ENCODE results near the gene GARNL3. TPM values are rescaled to one million over a fixed set of nuclear protein-coding genes. Genes with fewer than 3 reads are reported as not detected.

GARNL3 gene
- total RNA-seq, 1 donor from 2014 or later: 5.4 TPM

DNA sequence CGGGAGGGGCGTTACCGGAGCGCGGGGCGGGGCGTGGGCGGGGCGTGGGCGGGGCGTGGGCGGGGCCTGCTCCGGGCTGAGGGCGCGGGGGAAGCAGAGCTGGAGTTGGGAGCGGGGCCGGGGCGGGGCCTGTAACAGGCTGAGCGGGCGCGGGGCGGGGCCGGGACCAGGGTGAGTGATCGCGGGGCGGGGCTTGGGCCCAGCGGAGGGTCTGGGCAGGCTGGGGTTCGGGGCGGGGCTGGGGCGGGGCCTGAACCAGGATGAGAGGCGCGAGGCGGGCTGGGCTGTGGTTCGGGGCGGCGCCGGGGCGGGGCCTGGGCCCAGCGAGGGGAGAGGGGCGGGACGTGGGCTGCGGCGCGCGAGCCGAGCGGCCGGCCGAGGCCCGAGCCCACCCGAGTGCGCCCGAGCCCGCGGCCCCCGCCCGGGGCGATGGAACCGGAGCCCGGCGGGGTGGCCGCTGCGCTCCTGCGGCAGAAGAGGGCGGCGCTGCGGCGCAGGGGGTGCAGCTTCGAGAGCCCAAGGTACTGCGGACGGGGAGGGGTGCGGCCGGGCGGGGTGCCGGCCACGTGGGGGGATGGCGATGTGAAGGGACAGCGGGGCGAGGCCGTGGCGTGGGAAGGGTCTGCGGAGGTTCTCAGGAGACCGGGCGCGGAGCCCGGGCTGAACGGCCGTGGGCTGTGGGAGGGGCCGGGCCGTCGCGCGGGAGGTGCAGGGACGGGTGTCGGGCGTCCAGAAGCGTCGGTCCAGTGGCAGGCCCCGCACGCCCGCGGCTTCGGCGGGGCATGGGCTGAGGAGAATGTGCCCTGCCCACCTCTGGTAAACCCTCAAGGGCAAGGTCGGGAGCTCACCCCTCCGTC lies 39.5 kb upstream of the GARNL3 start:
- Histone ChIP-seq H3K9me3 (ENCODE audit: insufficient read depth, low read depth, low read length) (no peaks in the 10 kb centered on the region), H3K4me2 (ENCODE audit: low read length) (peak overlapping the region; percentile 94), H3K4me1 (ENCODE audit: insufficient read depth, low read length) (peaks cover 3% of the 10 kb centered on the region), H3K27ac (ENCODE audit: low read depth, low read length) (no peak overlapping the region), H2AFZ (ENCODE audit: low read depth, low read length) (peak overlapping the region; percentile 94), H3K27me3 (ENCODE audit: insufficient read depth, low read length) (peaks cover 25% of the 10 kb centered on the region), H3K9ac (ENCODE audit: low read length) (peak overlapping the region; percentile 66), H4K20me1 (ENCODE audit: insufficient read depth, low read length) (no peaks in the 10 kb centered on the region), H3K79me2 (ENCODE audit: insufficient read depth, low read length) (no peaks in the 10 kb centered on the region), H3K4me3 (ENCODE audit: insufficient read depth, low read depth, low read length) (peak overlapping the region; percentile 62), H3K36me3 (ENCODE audit: insufficient read depth, low read length) (no peaks in the 10 kb centered on the region)
- Mint-ChIP-seq H3K4me3 (ENCODE audit: unreplicated experiment) (peak overlapping the region; percentile 88), H3K36me3 (ENCODE audit: low read depth, unreplicated experiment) (peaks cover 2% of the 10 kb centered on the region), H3K9me3 (ENCODE audit: unreplicated experiment) (no peaks in the 10 kb centered on the region), H3K4me1 (ENCODE audit: low read depth, unreplicated experiment) (no peaks in the 10 kb centered on the region), H3K27ac (ENCODE audit: unreplicated experiment) (no peak overlapping the region), H3K27me3 (ENCODE audit: low read depth, unreplicated experiment) (peaks cover 24% of the 10 kb centered on the region)
- FAIRE-seq (no peak), DNase-seq (ENCODE audit: low read depth) (peak; percentile 53)
- TF ChIP-seq, protein P1, sequence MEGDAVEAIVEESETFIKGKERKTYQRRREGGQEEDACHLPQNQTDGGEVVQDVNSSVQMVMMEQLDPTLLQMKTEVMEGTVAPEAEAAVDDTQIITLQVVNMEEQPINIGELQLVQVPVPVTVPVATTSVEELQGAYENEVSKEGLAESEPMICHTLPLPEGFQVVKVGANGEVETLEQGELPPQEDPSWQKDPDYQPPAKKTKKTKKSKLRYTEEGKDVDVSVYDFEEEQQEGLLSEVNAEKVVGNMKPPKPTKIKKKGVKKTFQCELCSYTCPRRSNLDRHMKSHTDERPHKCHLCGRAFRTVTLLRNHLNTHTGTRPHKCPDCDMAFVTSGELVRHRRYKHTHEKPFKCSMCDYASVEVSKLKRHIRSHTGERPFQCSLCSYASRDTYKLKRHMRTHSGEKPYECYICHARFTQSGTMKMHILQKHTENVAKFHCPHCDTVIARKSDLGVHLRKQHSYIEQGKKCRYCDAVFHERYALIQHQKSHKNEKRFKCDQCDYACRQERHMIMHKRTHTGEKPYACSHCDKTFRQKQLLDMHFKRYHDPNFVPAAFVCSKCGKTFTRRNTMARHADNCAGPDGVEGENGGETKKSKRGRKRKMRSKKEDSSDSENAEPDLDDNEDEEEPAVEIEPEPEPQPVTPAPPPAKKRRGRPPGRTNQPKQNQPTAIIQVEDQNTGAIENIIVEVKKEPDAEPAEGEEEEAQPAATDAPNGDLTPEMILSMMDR (IDR thresholded peaks at IDR 0.05; ENCODE audit: insufficient read depth, low read depth, low read length): no peak
- TF ChIP-seq EZH2 (IDR thresholded peaks at IDR 0.05; ENCODE audit: insufficient read depth, low read length): no peak

DNA sequence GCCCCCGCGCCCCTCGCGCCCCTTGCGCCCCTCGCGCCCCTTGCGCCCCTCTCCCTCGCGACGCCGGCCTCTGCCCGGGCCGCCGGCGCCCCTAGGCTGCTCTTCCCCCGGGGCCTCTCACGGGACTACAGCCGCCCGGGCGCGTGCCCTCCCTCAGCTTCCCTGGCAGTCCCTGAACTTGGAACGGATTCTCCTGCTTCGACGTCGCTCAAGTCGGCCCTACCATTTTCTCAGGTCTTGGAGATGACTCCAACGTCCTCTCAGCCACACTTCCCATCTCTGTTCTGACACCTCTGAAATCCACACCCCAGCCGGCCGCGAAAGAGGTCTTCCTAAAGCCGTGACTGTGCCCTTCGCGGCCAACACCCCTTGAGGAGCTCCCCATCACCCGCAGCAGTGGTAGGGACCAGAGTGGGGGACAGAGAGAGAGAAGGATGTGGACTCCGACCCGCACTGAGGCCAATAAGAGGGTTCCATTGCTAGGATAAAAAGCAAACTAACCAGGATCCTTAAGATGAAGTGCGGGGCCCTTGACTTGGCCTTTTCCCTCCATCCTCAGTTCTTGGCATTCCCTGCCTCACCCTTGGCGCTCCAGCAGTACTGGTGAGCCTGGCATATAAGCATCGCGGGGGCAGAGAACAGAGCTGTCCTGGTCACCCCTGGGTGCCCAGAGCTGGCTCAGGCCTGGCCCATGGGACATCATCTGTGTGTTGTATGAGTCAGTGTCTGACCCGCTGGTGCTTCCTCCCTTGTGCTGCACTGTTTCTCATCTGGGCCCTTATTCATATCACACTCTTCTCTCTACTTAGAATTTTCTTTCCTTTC lies 38.6 kb upstream of the GARNL3 start:
- no peak overlapping the region for H3K27ac ChIP-seq (ENCODE audit: low read depth, low read length)
- no peaks in the 10 kb centered on the region for H4K20me1 ChIP-seq (ENCODE audit: insufficient read depth, low read length)
- H3K4me1 ChIP-seq (ENCODE audit: insufficient read depth, low read length): peaks cover 3% of the 10 kb centered on the region
- no peaks in the 10 kb centered on the region for H3K36me3 ChIP-seq (ENCODE audit: insufficient read depth, low read length)
- no peak overlapping the region for H3K9ac ChIP-seq (ENCODE audit: low read length)
- H3K4me2 ChIP-seq (ENCODE audit: low read length): peak overlapping the region; percentile 89
- no peak for DNase-seq (ENCODE audit: low read depth)
- TF ChIP-seq, protein P1 (IDR thresholded peaks at IDR 0.05; ENCODE audit: insufficient read depth, low read depth, low read length): no peak
- no peak for TF ChIP-seq EZH2 (IDR thresholded peaks at IDR 0.05; ENCODE audit: insufficient read depth, low read length)
- H3K9me3 Mint-ChIP-seq (ENCODE audit: unreplicated experiment): no peaks in the 10 kb centered on the region
- H2AFZ ChIP-seq (ENCODE audit: low read depth, low read length): peak overlapping the region; percentile 57
- H3K27me3 Mint-ChIP-seq (ENCODE audit: low read depth, unreplicated experiment): peaks cover 21% of the 10 kb centered on the region
- H3K27ac Mint-ChIP-seq (ENCODE audit: unreplicated experiment): peak overlapping the region; percentile 41
- peak overlapping the region; percentile 62 for H3K4me3 ChIP-seq (ENCODE audit: insufficient read depth, low read depth, low read length)
- H3K4me3 Mint-ChIP-seq (ENCODE audit: unreplicated experiment): peak overlapping the region; percentile 83
- no peaks in the 10 kb centered on the region for H3K4me1 Mint-ChIP-seq (ENCODE audit: low read depth, unreplicated experiment)
- peaks cover 2% of the 10 kb centered on the region for H3K36me3 Mint-ChIP-seq (ENCODE audit: low read depth, unreplicated experiment)
- no peaks in the 10 kb centered on the region for H3K9me3 ChIP-seq (ENCODE audit: insufficient read depth, low read depth, low read length)
- H3K27me3 ChIP-seq (ENCODE audit: insufficient read depth, low read length): peaks cover 25% of the 10 kb centered on the region
- H3K79me2 ChIP-seq (ENCODE audit: insufficient read depth, low read length): no peaks in the 10 kb centered on the region
- FAIRE-seq: no peak

Measured in astrocyte (in vitro differentiated cells and primary cell).